CD14-positive monocyte (primary cell): ENCODE results near the gene BNIPL. TPM values are rescaled to one million over a fixed set of nuclear protein-coding genes. Genes with fewer than 3 reads are reported as not detected.

Experiments used
- DNase-seq, 3 donors: peaks; one replicate each; pipeline ENCODE4 v3.0.0-alpha.2; 2011 to 2022
- H2AFZ ChIP-seq: 2 replicates; pipeline ENCODE4 v1.6.0; 2012; ENCODE audit warnings: mild to moderate bottlenecking, low read depth, low read length, inconsistent platforms; ENCODE audit not compliant: insufficient read depth, poor library complexity, severe bottlenecking
- H3K27ac ChIP-seq, 2 donors: 1 replicate in 1 of 2; 2 replicates in 1 of 2; pipeline ENCODE4 v1.5.1; 2012 to 2013; ENCODE audit warnings: low read length in 2 of 2, control low read depth in 1 of 2, inconsistent platforms in 1 of 2, low read depth in 1 of 2, mild to moderate bottlenecking in 1 of 2
- H3K27me3 ChIP-seq, 2 donors: one replicate each; pipeline versions ENCODE4 v1.6.0 to v1.6.1; 2011 to 2013; ENCODE audit warnings: low read length in 2 of 2; ENCODE audit not compliant: control insufficient read depth in 2 of 2, insufficient read depth in 2 of 2
- H3K36me3 ChIP-seq, 2 donors: replicated peaks in 1 of 2; 1 replicate in 1 of 2; 2 replicates in 1 of 2; pipeline versions ENCODE4 v1.5.1 to v1.6.1; 2012 to 2013; ENCODE audit warnings: low read length in 2 of 2, control low read depth in 1 of 2, inconsistent platforms in 1 of 2, mild to moderate bottlenecking in 1 of 2; ENCODE audit not compliant: insufficient read depth in 2 of 2, control insufficient read depth in 1 of 2
- H3K4me1 ChIP-seq, 2 donors: 1 replicate in 1 of 2; 2 replicates in 1 of 2; pipeline versions ENCODE4 v1.5.1 to v1.6.1; 2012 to 2013; ENCODE audit warnings: low read length in 2 of 2, control low read depth in 1 of 2, inconsistent platforms in 1 of 2, mild to moderate bottlenecking in 1 of 2, moderate library complexity in 1 of 2; ENCODE audit not compliant: insufficient read depth in 2 of 2, control insufficient read depth in 1 of 2
- H3K4me2 ChIP-seq: replicated peaks from 2 replicates; pipeline ENCODE3; 2012; ENCODE audit warnings: low read length, moderate library complexity, mild to moderate bottlenecking; ENCODE audit not compliant: poor library complexity, severe bottlenecking; ENCODE audit errors: extremely low read depth
- H3K4me3 ChIP-seq, 3 experiments: fragments of 200-600 bp in 1 of 3; sonication (generic) in 1 of 3; replicated peaks in 1 of 3; 1 replicate in 2 of 3; 2 replicates in 1 of 3; pipeline ENCODE4 v1.5.1; 2011 to 2013; ENCODE audit warnings: low read length in 3 of 3, mild to moderate bottlenecking in 3 of 3, control low read depth in 2 of 3, low read depth in 2 of 3, inconsistent platforms in 1 of 3, moderate library complexity in 1 of 3
- H3K79me2 ChIP-seq: 2 replicates; pipeline ENCODE4 v1.6.0; 2012; ENCODE audit warnings: mild to moderate bottlenecking, control low read depth, inconsistent platforms, low read length, moderate library complexity; ENCODE audit not compliant: insufficient read depth
- H3K9ac ChIP-seq: 2 replicates; pipeline ENCODE4 v1.6.0; 2017; ENCODE audit warnings: low read length, mild to moderate bottlenecking; ENCODE audit not compliant: insufficient read depth, poor library complexity, severe bottlenecking
- H3K9me3 ChIP-seq, 2 donors: replicated peaks in 1 of 2; 1 replicate in 1 of 2; 2 replicates in 1 of 2; pipeline versions ENCODE4 v1.5.1 to v1.6.1; 2012 to 2013; ENCODE audit warnings: low read length in 2 of 2, control low read depth in 1 of 2; ENCODE audit not compliant: control insufficient read depth in 1 of 2, insufficient read depth in 1 of 2
- H4K20me1 ChIP-seq: 2 replicates; pipeline ENCODE4 v1.6.0; 2012; ENCODE audit warnings: mild to moderate bottlenecking, low read length, control low read depth, moderate library complexity; ENCODE audit not compliant: insufficient read depth
- H3K27ac Mint-ChIP-seq, 7 donors: one replicate each; pipeline ENCODE4 v1.8.0; 2020; ENCODE audit warnings: mild to moderate bottlenecking in 7 of 7, mixed read lengths in 7 of 7, moderate library complexity in 6 of 7, inconsistent platforms in 2 of 7
- H3K27me3 Mint-ChIP-seq, 3 donors: one replicate each; pipeline ENCODE4 v1.8.0; 2021 to 2022; ENCODE audit warnings: low read depth in 3 of 3, mild to moderate bottlenecking in 3 of 3, mixed read lengths in 3 of 3, moderate library complexity in 3 of 3, inconsistent platforms in 1 of 3
- H3K36me3 Mint-ChIP-seq, 2 donors: one replicate each; pipeline ENCODE4 v1.8.0; 2020; ENCODE audit warnings: mixed read lengths in 2 of 2, inconsistent platforms in 1 of 2, mild to moderate bottlenecking in 1 of 2
- H3K4me1 Mint-ChIP-seq: one replicate; pipeline ENCODE4 v1.8.0; 2020; ENCODE audit warnings: mild to moderate bottlenecking, mixed read lengths
- H3K4me3 Mint-ChIP-seq, 2 donors: one replicate each; pipeline ENCODE4 v1.8.0; 2020; ENCODE audit warnings: mild to moderate bottlenecking in 2 of 2, mixed read lengths in 2 of 2, moderate library complexity in 1 of 2
- H3K9me3 Mint-ChIP-seq, 7 donors: one replicate each; pipeline ENCODE4 v1.8.0; 2020 to 2022; ENCODE audit warnings: mixed read lengths in 7 of 7, mild to moderate bottlenecking in 6 of 7, moderate library complexity in 6 of 7, inconsistent platforms in 2 of 7
- CTCF ChIP-seq: fragments of 200-600 bp; IDR thresholded peaks from one replicate; pipeline ENCODE4 v1.8.0; 2022; ENCODE audit warnings: antibody characterized with exemption, mild to moderate bottlenecking
- WGBS: methylation state at CpG from one replicate; pipeline ENCODE4 v1.1.5; 2013; ENCODE audit warnings: missing lambda C conversion rate; ENCODE audit not compliant: insufficient coverage; 5-methylcytosine and 5-hydroxymethylcytosine counted together
- intact Hi-C, 2 donors: fragments of 100-400 bp; cut with micrococcal nuclease; formaldehyde crosslinking; loops; one replicate each; pipeline versions ENCODE4 v1.15.0 to v1.15.1; 2023
- polyA plus RNA-seq, 3 donors: library from polyadenylated mRNA; depleted of rRNA in 1 of 3; unstranded in 2 of 3; stranded (reverse) in 1 of 3; fragments of 300-500 nt in 2 of 3; fragments of >200 nt in 1 of 3; fragmentation: Illumina TruSeq in 2 of 3; gene quantifications; 1 replicate in 2 of 3; 2 replicates in 1 of 3; pipeline ENCODE4 v1.2.3, GENCODE V29; 2012 to 2021

The BNIPL gene
- polyA plus RNA-seq, 3 donors: 0.77 TPM; not detected in 2

DNA sequence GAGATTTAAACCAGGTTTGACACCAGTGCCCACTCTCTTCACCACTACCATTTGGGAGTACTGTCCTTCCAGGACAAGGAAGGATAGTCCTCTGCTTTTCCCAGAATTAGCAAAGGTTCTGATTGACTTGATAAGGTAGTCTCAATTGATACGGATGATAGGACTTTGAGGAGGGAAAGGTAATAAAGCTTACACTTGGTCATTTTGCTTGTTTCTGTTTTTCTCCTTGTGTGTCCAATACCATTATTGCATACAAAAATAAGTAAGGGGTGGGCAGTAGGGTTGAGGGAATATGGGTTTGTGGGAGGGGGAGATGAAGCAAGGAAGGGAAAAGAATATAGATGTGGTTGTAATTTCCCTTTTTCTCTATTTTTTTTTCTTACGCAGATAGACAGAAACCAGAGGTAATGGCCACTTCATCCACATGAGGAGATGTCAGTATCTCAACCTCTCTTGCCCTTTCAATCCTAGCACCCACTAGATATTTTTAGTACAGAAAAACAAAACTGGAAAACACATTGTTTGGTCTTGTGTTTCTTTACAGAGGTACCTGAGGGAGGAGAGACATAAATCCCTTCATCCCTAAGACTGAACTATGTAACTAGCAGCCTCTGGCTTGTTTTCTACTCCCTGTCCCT, 13.8 kb downstream of the BNIPL start:
- H3K4me1 ChIP-seq: peaks cover 29 to 43% of the 10 kb centered on the region in 2 donors
- Mint-ChIP-seq H3K27me3 (peaks cover 0 to 32% (median 27%) of the 10 kb centered on the region in 3 donors), H3K4me1 (peaks cover 56% of the 10 kb centered on the region), H3K36me3 (peaks cover 50 to 53% of the 10 kb centered on the region in 2 donors), H3K27ac (peak overlapping the region in 1 of 7 donors; percentile 25), H3K9me3 (peaks cover 0 to 7% (median 0%) of the 10 kb centered on the region in 7 donors), H3K4me3 (no peak overlapping the region)
- peaks cover 14% of the 10 kb centered on the region for H3K79me2 ChIP-seq
- H3K36me3 ChIP-seq: peaks cover 44 to 45% of the 10 kb centered on the region in 2 donors
- no peak overlapping the region for H3K27ac ChIP-seq
- no peak overlapping the region for H3K9ac ChIP-seq
- H3K9me3 ChIP-seq: no peaks in the 10 kb centered on the region
- no peak for TF ChIP-seq CTCF
- no CpG with 5 or more reads among the region's 2 CpGs for WGBS
- H4K20me1 ChIP-seq: peaks cover 65% of the 10 kb centered on the region
- H3K27me3 ChIP-seq: peaks cover 3 to 20% of the 10 kb centered on the region in 2 donors
- no peak overlapping the region for H3K4me2 ChIP-seq
- H2AFZ ChIP-seq: no peak overlapping the region
- no peak overlapping the region for H3K4me3 ChIP-seq
- intact Hi-C loops: no loop called here
- no peak for DNase-seq

DNA sequence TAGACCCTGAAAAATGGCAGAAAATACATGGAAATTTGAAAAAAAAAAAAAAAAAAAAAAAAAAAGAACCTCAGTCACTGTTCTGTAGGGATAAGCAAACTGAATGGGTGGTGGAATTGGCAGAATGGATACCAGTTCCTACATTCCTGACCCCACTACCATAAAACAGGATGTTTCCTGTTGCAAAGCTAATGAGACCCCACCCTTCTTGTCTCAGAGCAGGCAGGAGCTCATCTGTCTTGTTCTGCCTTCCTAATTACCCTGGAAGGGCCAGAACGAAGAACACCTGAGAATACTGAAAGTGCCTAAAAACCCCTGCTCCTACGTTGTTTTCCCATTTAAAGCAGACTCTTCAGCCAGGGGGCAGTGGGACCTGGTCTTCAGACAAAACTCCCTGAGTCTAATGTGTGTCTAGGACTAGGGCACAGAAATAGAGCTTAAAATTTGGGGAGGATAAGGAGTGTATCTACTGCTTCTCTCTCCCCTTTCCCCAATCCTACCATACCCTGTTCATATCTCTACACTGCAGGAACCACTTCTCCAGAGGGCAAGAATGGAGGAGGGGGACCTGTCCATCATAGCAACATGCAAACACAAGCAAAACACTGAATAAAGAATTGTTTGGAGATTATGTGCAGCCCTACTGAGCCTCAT, 15.1 kb downstream of the BNIPL start:
- peaks cover 33 to 47% of the 10 kb centered on the region in 2 donors for H3K4me1 ChIP-seq
- Mint-ChIP-seq H3K4me3 (no peak overlapping the region), H3K36me3 (peaks cover 58 to 65% of the 10 kb centered on the region in 2 donors), H3K9me3 (peaks cover 0 to 7% (median 0%) of the 10 kb centered on the region in 7 donors), H3K27me3 (peaks cover 0 to 27% (median 24%) of the 10 kb centered on the region in 3 donors), H3K27ac (peak overlapping the region in 3 of 7 donors; percentile 5 to 61 (median 43)), H3K4me1 (peaks cover 59% of the 10 kb centered on the region)
- H3K4me2 ChIP-seq: no peak overlapping the region
- H3K27me3 ChIP-seq: peaks cover 3 to 20% of the 10 kb centered on the region in 2 donors
- DNase-seq: no peak
- H3K79me2 ChIP-seq: peaks cover 27% of the 10 kb centered on the region
- H3K9ac ChIP-seq: no peak overlapping the region
- no peak overlapping the region for H3K27ac ChIP-seq
- H2AFZ ChIP-seq: no peak overlapping the region
- H3K4me3 ChIP-seq: no peak overlapping the region
- WGBS: 100% methylated on average over 1 of the region's 2 CpGs
- no peaks in the 10 kb centered on the region for H3K9me3 ChIP-seq
- H4K20me1 ChIP-seq: peaks cover 78% of the 10 kb centered on the region
- intact Hi-C loops: no loop called here
- H3K36me3 ChIP-seq: peaks cover 54 to 55% of the 10 kb centered on the region in 2 donors
- TF ChIP-seq CTCF: no peak
